Measurements from ENCODE around the gene IL17RE.
"Not testable (repeated sequence)": the region's sequence is repeated elsewhere in the genome, so short reads cannot be mapped to it uniquely, and the experiment has no call there.

Gene IL17RE

DNA sequence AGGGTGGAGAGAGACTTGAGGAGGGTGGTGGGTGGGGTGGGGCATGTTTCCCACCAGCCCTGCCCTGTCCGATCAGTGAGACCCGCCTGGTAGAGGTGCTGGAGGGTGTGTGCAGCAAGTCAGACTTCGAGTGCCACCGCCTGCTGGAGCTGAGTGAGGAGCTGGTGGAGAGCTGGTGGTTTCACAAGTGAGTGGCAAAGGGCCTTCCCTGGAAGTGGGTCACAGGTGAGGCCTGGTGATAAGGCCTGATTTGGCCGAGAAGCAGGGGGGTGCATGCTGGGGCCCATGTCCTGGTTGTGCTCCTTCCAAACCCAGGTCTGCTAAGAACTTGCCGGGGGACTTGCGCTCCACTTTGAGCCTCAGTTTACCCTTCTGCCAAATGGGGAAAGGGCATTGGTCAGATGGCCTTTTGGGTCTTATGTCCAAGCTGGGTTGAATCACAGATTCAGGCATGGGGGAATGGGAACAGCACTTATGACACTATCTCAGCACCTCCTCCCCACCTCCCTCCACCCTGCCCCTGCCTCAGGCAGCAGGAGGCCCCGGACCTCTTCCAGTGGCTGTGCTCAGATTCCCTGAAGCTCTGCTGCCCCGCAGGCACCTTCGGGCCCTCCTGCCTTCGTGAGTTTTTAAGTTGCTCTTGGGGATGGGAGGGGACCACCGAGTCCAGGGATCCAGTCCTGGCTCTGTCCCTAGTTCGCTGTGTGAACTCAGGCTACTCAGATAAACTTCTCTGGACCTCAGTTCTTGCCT lies 35.0 kb downstream of the IL17RE start:
- no peak for DNase-seq

- DNase-seq: no peak
Measured at GRCh38 chr3:9938966-9939365, 36.3 kb downstream of the IL17RE start.

GRCh38 chr3:9939906-9940305 lies 37.3 kb downstream of the IL17RE start:
- not testable (repeated sequence) for DNase-seq

DNA sequence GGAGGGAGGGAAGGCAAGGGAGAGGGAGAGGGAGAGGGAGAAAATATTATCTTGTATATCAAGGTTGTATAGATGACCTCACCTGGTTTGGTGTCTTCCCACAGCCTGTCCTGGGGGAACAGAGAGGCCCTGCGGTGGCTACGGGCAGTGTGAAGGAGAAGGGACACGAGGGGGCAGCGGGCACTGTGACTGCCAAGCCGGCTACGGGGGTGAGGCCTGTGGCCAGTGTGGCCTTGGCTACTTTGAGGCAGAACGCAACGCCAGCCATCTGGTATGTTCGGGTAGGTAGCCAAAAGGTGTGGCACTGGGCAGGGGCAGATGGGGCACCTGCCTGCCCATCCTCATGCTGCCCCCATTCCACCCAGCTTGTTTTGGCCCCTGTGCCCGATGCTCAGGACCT lies 38.1 kb downstream of the IL17RE start:
- no peak for DNase-seq

DNA sequence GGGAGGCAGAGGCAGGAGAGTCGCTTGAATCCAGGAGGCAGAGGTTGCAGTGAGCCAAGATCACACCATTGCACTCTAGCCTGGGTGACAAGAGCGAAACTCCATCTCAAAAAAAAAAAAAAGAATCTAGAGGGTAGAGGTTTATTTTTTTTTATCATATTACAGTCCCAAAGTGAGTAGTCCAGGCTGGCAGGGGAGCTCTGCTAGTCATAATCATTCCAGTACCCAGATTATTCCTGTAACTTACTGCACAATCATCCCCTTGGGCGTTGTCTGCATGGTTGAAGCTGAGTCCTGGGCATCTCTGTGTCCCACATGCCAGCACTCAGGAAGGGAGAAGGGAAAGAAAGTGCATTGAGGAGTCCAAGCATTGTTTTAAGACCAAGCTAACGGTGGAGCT lies 39.5 kb downstream of the IL17RE start:
- DNase-seq: no peak

DNA sequence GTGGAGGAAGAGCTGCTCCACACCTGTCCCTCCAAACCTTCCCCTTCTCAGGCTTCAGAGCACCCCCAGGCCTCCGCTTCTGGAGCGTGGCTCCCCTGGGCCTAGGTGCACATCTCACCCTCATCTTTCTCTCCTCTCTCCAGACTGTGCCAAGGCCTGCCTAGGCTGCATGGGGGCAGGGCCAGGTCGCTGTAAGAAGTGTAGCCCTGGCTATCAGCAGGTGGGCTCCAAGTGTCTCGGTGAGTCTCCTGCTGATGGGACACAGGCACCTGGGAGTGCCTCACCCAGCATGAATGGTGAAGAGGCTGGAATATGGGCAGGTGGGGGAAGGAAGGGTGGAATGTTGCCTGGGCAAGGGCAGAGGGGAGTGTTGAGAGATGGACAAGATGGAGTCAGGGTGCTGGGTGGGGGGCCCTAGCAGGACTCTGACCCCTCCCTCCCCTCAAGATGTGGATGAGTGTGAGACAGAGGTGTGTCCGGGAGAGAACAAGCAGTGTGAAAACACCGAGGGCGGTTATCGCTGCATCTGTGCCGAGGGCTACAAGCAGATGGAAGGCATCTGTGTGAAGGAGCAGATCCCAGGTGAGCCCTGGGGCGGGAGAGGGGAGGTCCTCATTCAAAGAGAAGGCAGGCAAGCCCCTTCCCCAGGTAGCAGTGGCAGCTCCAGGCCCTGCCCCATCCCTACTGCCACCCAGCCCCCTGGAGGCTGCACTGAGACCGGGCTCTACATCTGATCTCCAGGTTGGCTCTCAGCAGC lies 40.5 kb downstream of the IL17RE start:
- DNase-seq: no peak

- no peak for DNase-seq
Measured at GRCh38 chr3:9944271-9944670, 41.6 kb downstream of the IL17RE start.

DNA sequence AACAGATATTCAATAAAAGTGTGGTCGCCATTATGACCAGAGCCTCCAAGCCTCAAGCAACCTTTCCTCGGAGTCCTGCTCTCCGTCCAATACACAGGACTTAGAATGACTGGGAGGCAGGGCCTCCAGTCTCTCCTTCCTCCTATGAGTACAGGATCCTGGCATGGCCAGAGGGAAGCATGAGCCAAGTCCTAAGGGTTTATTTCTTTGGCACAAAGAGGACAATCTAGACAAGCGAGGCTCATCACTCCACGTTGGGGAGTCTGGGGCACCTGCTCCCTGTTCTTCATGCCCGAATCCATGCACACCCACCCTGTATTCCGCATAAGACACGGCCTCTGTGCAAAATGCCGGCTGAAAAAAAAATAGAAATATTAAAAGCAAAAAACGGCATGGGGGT lies 42.7 kb downstream of the IL17RE start:
- no peak for DNase-seq

DNA sequence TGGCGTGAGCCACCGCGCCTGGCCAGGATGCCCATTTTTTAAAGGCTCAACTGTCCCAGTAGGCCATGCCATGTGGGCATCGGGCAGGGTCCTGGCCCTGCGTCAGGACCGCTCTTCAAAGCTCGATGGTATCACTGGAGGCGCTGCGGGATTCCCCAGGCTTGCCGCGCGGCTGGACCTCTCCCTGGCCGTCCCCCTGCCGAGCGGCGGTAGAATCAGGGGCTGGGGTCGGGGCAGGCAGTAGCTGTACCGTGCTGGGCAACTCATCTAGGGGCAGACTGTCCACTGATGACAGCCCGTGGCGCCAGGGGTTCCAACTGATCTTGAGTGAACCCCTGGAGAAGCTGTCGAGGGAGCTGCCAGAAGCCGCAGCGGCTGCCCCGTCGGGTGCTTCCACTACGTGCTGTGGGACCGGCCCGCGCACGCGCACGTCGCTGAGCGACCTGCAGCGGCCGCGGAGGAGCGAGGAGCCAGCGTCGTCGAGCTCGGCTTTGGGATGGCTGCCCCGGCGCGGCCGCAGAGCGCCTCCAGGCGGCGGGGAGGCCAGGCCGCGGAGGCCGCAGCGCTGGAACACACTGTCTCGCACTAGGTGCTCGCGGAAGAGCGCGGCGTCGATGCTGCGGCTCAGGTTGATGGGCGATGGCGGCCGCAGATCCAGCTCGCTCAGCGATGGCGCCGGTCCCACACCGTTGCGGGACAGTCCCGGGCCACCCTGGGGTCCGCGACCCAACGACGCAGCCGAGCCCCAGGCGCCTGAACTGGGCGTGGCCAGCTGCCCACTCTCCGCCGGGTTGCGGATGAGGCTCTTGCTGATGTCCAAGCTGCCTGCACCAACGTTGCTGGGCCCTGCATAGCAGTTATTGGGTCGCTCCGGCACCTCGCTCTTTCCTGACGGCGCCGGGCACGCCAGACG lies 43.7 kb downstream of the IL17RE start:
- DNase-seq: peak; percentile 95

- DNase-seq: peak; percentile 95
Measured at GRCh38 chr3:9947025-9947995, 44.7 kb downstream of the IL17RE start.

- no peak for DNase-seq
Measured at GRCh38 chr3:9948586-9948985, 45.9 kb downstream of the IL17RE start.

DNA sequence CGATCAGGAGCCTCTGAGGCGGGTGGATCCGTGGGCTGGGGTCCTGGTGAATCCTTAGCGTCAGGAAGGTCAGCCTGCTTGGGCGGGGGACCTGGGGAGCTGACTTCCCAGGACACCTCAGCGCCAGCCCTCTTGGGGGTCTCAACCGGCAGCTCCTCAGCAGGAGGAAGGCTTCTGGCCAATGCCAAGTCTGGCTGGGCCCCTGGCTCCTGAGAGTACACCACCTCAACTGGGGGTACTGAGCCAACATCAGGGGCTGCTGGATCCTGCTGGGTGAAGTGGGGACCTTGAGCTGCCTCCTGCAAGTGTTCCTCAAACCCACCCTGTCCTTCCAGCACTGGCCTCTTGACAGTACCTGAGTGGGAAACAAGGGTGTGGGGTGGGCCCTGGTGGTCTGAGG lies 46.5 kb downstream of the IL17RE start:
- DNase-seq: no peak

GRCh38 chr3:9949626-9950025 lies 47.0 kb downstream of the IL17RE start:
- DNase-seq: no peak

- DNase-seq: no peak
Measured at GRCh38 chr3:9951126-9951525, 48.5 kb downstream of the IL17RE start.

GRCh38 chr3:9951598-9951961 lies 48.9 kb downstream of the IL17RE start:
- no peak for DNase-seq

- DNase-seq: no peak
Measured at GRCh38 chr3:9951962-9952805, 49.5 kb downstream of the IL17RE start, which contains the start of gene PRRT3. TSS of gene PRRT3 (minus strand) at chr3:9952408. CDS start at chr3:9950115, 2,293 bp downstream.

GRCh38 chr3:9955067-9955502 lies 52.4 kb downstream of the IL17RE start:
- DNase-seq: no peak

DNA sequence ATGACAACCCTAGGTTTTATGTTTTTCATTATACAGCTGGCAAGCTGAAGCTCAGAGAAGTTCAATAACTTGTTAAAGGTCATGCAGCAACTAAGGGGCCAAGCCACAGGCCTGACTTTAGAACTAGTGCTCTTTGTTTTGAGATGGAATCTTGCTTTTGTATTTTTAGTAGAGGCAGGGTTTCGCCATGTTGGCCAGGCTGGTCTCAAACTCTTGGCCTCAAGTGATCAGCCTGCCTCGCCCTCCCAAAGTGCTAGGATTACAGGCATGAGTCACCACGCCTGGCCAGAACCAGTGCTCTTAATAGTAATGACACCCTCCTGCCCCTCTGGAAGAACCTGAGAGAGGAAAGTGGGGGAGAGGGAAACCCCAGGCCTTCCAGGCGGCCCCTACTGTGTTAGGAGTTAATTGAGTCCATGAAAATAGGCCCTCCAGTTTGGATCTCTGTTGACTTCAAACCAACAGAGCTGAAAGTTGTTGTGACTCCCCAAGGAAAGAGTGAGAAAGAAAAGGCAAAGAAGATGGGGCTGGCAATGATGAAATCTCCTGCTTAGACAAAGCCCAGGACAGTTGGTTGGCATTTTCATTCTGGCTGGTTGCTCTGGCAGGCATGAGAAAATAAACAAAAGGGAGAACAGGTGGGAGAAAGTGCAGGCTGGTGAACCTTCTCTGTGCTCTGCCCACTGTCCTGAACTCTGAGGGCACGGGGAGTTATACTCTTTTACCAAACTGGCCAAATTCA lies 53.1 kb downstream of the IL17RE start:
- no peak for DNase-seq

- DNase-seq: no peak
Measured at GRCh38 chr3:9957214-9957613, 54.6 kb downstream of the IL17RE start.

- DNase-seq: no peak
Measured at GRCh38 chr3:9965200-9965875, 62.7 kb downstream of the IL17RE start.
